Activated CD8-positive, alpha-beta T cell treated with anti-CD3 and anti-CD28 coated beads for 36 hours (primary cell): Measurements from ENCODE around the gene SV2B. TPM values are rescaled to one million over a fixed set of nuclear protein-coding genes. Genes with fewer than 3 reads are reported as not detected.

ENCODE experiments used
- ATAC-seq: fragments of 200-7000 bp; cut with Tn5 transposase; one replicate; pipeline ENCODE4 v1.10.0; 2021; ENCODE audit warnings: mild to moderate bottlenecking, moderate library complexity
- CTCF ChIA-PET: fragments of 350-600 bp; sonication (Branson Sonifier 250); formaldehyde crosslinking; loops from one replicate; lab custom pipeline; 2021; ENCODE audit warnings: antibody characterized with exemption; lab: Charles Lee
- POLR2A ChIA-PET: fragments of 350-600 bp; sonication (Branson Sonifier 250); formaldehyde crosslinking; loops from one replicate; lab custom pipeline; 2021; ENCODE audit warnings: antibody characterized with exemption; lab: Charles Lee
- DNase-seq: peaks from one replicate; pipeline ENCODE4 v3.0.0-alpha.2; 2020
- H3K27ac Mint-ChIP-seq: one replicate; pipeline ENCODE4 v1.8.0; 2021; ENCODE audit warnings: mild to moderate bottlenecking, mixed read lengths
- H3K27me3 Mint-ChIP-seq: one replicate; pipeline ENCODE4 v1.8.0; 2021; ENCODE audit warnings: mixed read lengths
- H3K36me3 Mint-ChIP-seq: one replicate; pipeline ENCODE4 v1.8.0; 2021; ENCODE audit warnings: low read depth, mixed read lengths
- H3K4me1 Mint-ChIP-seq: one replicate; pipeline ENCODE4 v1.8.0; 2021; ENCODE audit warnings: low read depth, mixed read lengths
- H3K4me3 Mint-ChIP-seq: one replicate; pipeline ENCODE4 v1.8.0; 2021; ENCODE audit warnings: mild to moderate bottlenecking, moderate library complexity, mixed read lengths
- H3K9me3 Mint-ChIP-seq: one replicate; pipeline ENCODE4 v1.8.0; 2021; ENCODE audit warnings: mixed read lengths
- intact Hi-C: fragments of 100-400 bp; cut with micrococcal nuclease; formaldehyde crosslinking; loops from one replicate; pipeline ENCODE4 v1.10.0; 2022
- total RNA-seq, 2 experiments: library from RNA; stranded (reverse); gene quantifications; one replicate each; pipeline ENCODE4 v1.2.3, GENCODE V29; 2021
- TF ChIP-seq, protein P1 (sequence below): fragments of 200-600 bp; IDR thresholded peaks from one replicate; pipeline ENCODE4 v1.8.0; 2022; ENCODE audit warnings: antibody characterized with exemption, mild to moderate bottlenecking

SV2B gene
- total RNA-seq, 2 experiments from 2014 or later, result not detected

- H3K27me3 Mint-ChIP-seq, result peaks cover 21% of the 10 kb centered on the region
- no peak for ATAC-seq
- H3K9me3 Mint-ChIP-seq, result no peaks in the 10 kb centered on the region
- DNase-seq, result no peak
- no peak overlapping the region for H3K27ac Mint-ChIP-seq
- TF ChIP-seq, protein P1, sequence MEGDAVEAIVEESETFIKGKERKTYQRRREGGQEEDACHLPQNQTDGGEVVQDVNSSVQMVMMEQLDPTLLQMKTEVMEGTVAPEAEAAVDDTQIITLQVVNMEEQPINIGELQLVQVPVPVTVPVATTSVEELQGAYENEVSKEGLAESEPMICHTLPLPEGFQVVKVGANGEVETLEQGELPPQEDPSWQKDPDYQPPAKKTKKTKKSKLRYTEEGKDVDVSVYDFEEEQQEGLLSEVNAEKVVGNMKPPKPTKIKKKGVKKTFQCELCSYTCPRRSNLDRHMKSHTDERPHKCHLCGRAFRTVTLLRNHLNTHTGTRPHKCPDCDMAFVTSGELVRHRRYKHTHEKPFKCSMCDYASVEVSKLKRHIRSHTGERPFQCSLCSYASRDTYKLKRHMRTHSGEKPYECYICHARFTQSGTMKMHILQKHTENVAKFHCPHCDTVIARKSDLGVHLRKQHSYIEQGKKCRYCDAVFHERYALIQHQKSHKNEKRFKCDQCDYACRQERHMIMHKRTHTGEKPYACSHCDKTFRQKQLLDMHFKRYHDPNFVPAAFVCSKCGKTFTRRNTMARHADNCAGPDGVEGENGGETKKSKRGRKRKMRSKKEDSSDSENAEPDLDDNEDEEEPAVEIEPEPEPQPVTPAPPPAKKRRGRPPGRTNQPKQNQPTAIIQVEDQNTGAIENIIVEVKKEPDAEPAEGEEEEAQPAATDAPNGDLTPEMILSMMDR, result no peak
- ChIA-PET POLR2A (no interaction called here), CTCF (interaction anchor here (1.2 to 3.5 kb wide), 2 partner anchors 10 to 12 kb away, joined by 3 to 19 read pairs; no protein-coding TSS in a partner anchor)
- H3K4me1 Mint-ChIP-seq, result no peaks in the 10 kb centered on the region
- intact Hi-C loops, result no loop called here
- H3K36me3 Mint-ChIP-seq, result no peaks in the 10 kb centered on the region
- no peak overlapping the region for H3K4me3 Mint-ChIP-seq
Measured at GRCh38 chr15:91237445-91237844, 137.4 kb downstream of the SV2B start.

- Mint-ChIP-seq H3K36me3 (no peaks in the 10 kb centered on the region), H3K27ac (no peak overlapping the region), H3K4me1 (no peaks in the 10 kb centered on the region), H3K27me3 (peaks cover 18% of the 10 kb centered on the region), H3K9me3 (no peaks in the 10 kb centered on the region), H3K4me3 (no peak overlapping the region)
- POLR2A ChIA-PET, result no interaction called here
- TF ChIP-seq, protein P1, result no peak
- intact Hi-C loops, result no loop called here
- ATAC-seq (no peak), DNase-seq (no peak)
- CTCF ChIA-PET, result interaction anchor here (0.7 to 2.3 kb wide), 4 partner anchors 8 to 183 kb away, joined by 3 to 5 read pairs (median 3); no protein-coding TSS in a partner anchor
Measured at GRCh38 chr15:91238644-91239425, 138.8 kb downstream of the SV2B start.

- ChIA-PET CTCF (no interaction called here), POLR2A (no interaction called here)
- H3K9me3 Mint-ChIP-seq, result no peaks in the 10 kb centered on the region
- H3K4me3 Mint-ChIP-seq, result no peak overlapping the region
- TF ChIP-seq, protein P1, result no peak
- DNase-seq (no peak), ATAC-seq (no peak)
- intact Hi-C loops, result no loop called here
- no peaks in the 10 kb centered on the region for H3K4me1 Mint-ChIP-seq
- H3K27ac Mint-ChIP-seq, result no peak overlapping the region
- no peaks in the 10 kb centered on the region for H3K36me3 Mint-ChIP-seq
- H3K27me3 Mint-ChIP-seq, result peaks cover 1% of the 10 kb centered on the region
Measured at GRCh38 chr15:91243826-91244225, 143.8 kb downstream of the SV2B start.

GRCh38 chr15:91244919-91245318 lies 144.9 kb downstream of the SV2B start:
- intact Hi-C loops, result no loop called here
- no peaks in the 10 kb centered on the region for H3K4me1 Mint-ChIP-seq
- CTCF ChIA-PET, result interaction anchor here (0.9 to 4.6 kb wide), 4 partner anchors 13 to 189 kb away, joined by 3 to 35 read pairs (median 14); no protein-coding TSS in a partner anchor
- TF ChIP-seq, protein P1, result no peak
- peaks cover 3% of the 10 kb centered on the region for H3K27me3 Mint-ChIP-seq
- POLR2A ChIA-PET, result no interaction called here
- ATAC-seq (no peak), DNase-seq (no peak)
- H3K27ac Mint-ChIP-seq, result no peak overlapping the region
- no peaks in the 10 kb centered on the region for H3K9me3 Mint-ChIP-seq
- H3K36me3 Mint-ChIP-seq, result no peaks in the 10 kb centered on the region
- no peak overlapping the region for H3K4me3 Mint-ChIP-seq

- DNase-seq (no peak), ATAC-seq (no peak)
- TF ChIP-seq, protein P1, result no peak
- POLR2A ChIA-PET, result no interaction called here
- CTCF ChIA-PET, result interaction anchor here (0.6 to 4.6 kb wide), 29 partner anchors 9 to 529 kb away, joined by 3 to 35 read pairs (median 3); partner anchors contain the start of gene HDDC3
- intact Hi-C loops, result no loop called here
- H3K27ac Mint-ChIP-seq, result no peak overlapping the region
- H3K9me3 Mint-ChIP-seq, result no peaks in the 10 kb centered on the region
- H3K27me3 Mint-ChIP-seq, result peaks cover 3% of the 10 kb centered on the region
- H3K36me3 Mint-ChIP-seq, result no peaks in the 10 kb centered on the region
- H3K4me3 Mint-ChIP-seq, result no peak overlapping the region
- no peaks in the 10 kb centered on the region for H3K4me1 Mint-ChIP-seq
Measured at GRCh38 chr15:91246998-91247397, 146.9 kb downstream of the SV2B start.
